WI38 (cell line): ENCODE results near the gene SPAG9.
A peak's percentile ranks its signal among the peaks of the same experiment; 100 is the strongest.
"Not testable (repeated sequence)": the region's sequence is repeated elsewhere in the genome, so short reads cannot be mapped to it uniquely, and the experiment has no call there.

Experiments used
- H3K4me3 ChIP-seq: 2 replicates; pipeline ENCODE4 v1.5.1; 2011; ENCODE audit warnings: low read depth, mild to moderate bottlenecking, control low read depth, low read length
- CTCF ChIP-seq: IDR thresholded peaks from 2 replicates; pipeline ENCODE4 v1.5.1; 2012; ENCODE audit warnings: low read depth, mild to moderate bottlenecking, control low read depth, low read length

The SPAG9 gene

GRCh38 chr17:51119415-51120356, 982 bp downstream of the SPAG9 start:
- TF ChIP-seq CTCF, result no peak
- H3K4me3 ChIP-seq, result peak overlapping the region; percentile 87

GRCh38 chr17:51118330-51119195, 2.1 kb downstream of the SPAG9 start:
- TF ChIP-seq CTCF, result no peak
- H3K4me3 ChIP-seq, result peak overlapping the region; percentile 87

- H3K4me3 ChIP-seq, result no peak overlapping the region
- no peak for TF ChIP-seq CTCF
Measured at GRCh38 chr17:51115179-51115578, 5.5 kb downstream of the SPAG9 start.

GRCh38 chr17:51112303-51113222, 8.1 kb downstream of the SPAG9 start:
- not testable (repeated sequence) for H3K4me3 ChIP-seq

- no peak for TF ChIP-seq CTCF
Measured at GRCh38 chr17:51107778-51108177, 12.9 kb downstream of the SPAG9 start.

GRCh38 chr17:51103451-51103850, 17.2 kb downstream of the SPAG9 start:
- no peak for TF ChIP-seq CTCF
- H3K4me3 ChIP-seq, result no peak overlapping the region

More at GRCh38 chr17:51107778-51108177, 12.9 kb downstream of the SPAG9 start:
- H3K4me3 ChIP-seq, result no peak overlapping the region

- no peak for TF ChIP-seq CTCF
- no peak overlapping the region for H3K4me3 ChIP-seq
Measured at GRCh38 chr17:51103050-51103449, 17.6 kb downstream of the SPAG9 start.
